K562 (cell line): Measurements from ENCODE around the gene RPH3AL. TPM values are rescaled to one million over a fixed set of nuclear protein-coding genes. Genes with fewer than 3 reads are reported as not detected.

ENCODE experiments used
- ATAC-seq: fragments of 200-7000 bp; cut with Tn5 transposase; 3 replicates; pipeline ENCODE4 v1.9.1; 2020; ENCODE audit warnings: moderate library complexity
- BruUV-seq: library from RNA; stranded (reverse); fragments of 400-500 nt; replicated peaks from 2 replicates; lab custom pipeline; 2021; lab: Mats Ljungman, UMichigan
- CTCF ChIA-PET: fragments of 300-600 bp; formaldehyde crosslinking; extraction: SDS; loops from one replicate; lab custom pipeline; 2021; ENCODE audit warnings: low intra/inter-chr PET ratio; lab: Yijun Ruan, JAX
- POLR2A ChIA-PET: fragments of 300-600, 350-650 bp; sonication (Branson Sonifier 250); formaldehyde crosslinking; extraction: SDS; loops from one replicate; lab custom pipeline; 2021; ENCODE audit warnings: antibody characterized with exemption, inconsistent platforms; lab: Yijun Ruan, JAX
- DNase-seq, 4 experiments: peaks; one replicate each; pipeline versions ENCODE4 v3.0.0 to v3.0.0-alpha.2; 2011 to 2018; ENCODE audit warnings: low spot score in 3 of 4, mixed read lengths in 3 of 4; ENCODE audit errors: extremely low read depth in 1 of 4
- FAIRE-seq: peaks from 2 replicates; lab custom pipeline; 2011; peaks lifted over from hg19 to GRCh38; lab: Jason Lieb, UNC
- H2AFZ ChIP-seq: 2 replicates; pipeline ENCODE4 v1.6.0; 2011; ENCODE audit warnings: low read depth, low read length, control low read depth, inconsistent platforms
- H3K27ac ChIP-seq: fragments of 200-600 bp; 3 replicates; pipeline ENCODE4 v1.8.0; 2011; ENCODE audit warnings: low read depth, mild to moderate bottlenecking, control low read depth, inconsistent platforms, low read length, moderate library complexity, mixed read lengths; ENCODE audit errors: extremely low read depth
- H3K27me3 ChIP-seq, 2 experiments: fragments of 300-600 bp in 1 of 2; 2 replicates in 1 of 2; 3 replicates in 1 of 2; pipeline versions ENCODE4 v1.6.0 to v1.8.0; 2011; ENCODE audit warnings: inconsistent platforms in 2 of 2, low read length in 2 of 2, mild to moderate bottlenecking in 1 of 2, mixed read lengths in 1 of 2, moderate library complexity in 1 of 2; ENCODE audit not compliant: control insufficient read depth in 2 of 2, insufficient read depth in 2 of 2
- H3K36me3 ChIP-seq: fragments of 300-600 bp; 3 replicates; pipeline ENCODE4 v1.8.0; 2011; ENCODE audit warnings: mild to moderate bottlenecking, low read length, inconsistent platforms; ENCODE audit not compliant: control insufficient read depth, insufficient read depth
- H3K4me1 ChIP-seq, 2 experiments: fragments of 200-600 bp in 1 of 2; replicated peaks in 1 of 2; 2 replicates in 1 of 2; 3 replicates in 1 of 2; pipeline versions ENCODE4 v1.5.1 to v1.8.0; 2011; ENCODE audit warnings: inconsistent platforms in 2 of 2, low read length in 2 of 2, mild to moderate bottlenecking in 1 of 2, mixed read lengths in 1 of 2, moderate library complexity in 1 of 2; ENCODE audit not compliant: control insufficient read depth in 2 of 2, insufficient read depth in 2 of 2
- H3K4me2 ChIP-seq: 2 replicates; pipeline ENCODE4 v1.6.1; 2011; ENCODE audit warnings: low read length, control low read depth, inconsistent platforms, mixed read lengths; ENCODE audit not compliant: insufficient read depth
- H3K4me3 ChIP-seq: fragments of 200-600 bp; sonication (generic), shearing (Covaris generic); 2 replicates; pipeline ENCODE4 v1.5.1; 2016; ENCODE audit warnings: control low read depth, inconsistent platforms
- H3K79me2 ChIP-seq: fragments of 200-600 bp; 3 replicates; pipeline ENCODE4 v1.8.0; 2011; ENCODE audit warnings: low read length, inconsistent platforms; ENCODE audit not compliant: control insufficient read depth, insufficient read depth
- H3K9ac ChIP-seq, 2 experiments: 2 replicates each; pipeline versions ENCODE4 v1.6.0 to v1.6.1; 2011; ENCODE audit warnings: low read depth in 2 of 2, low read length in 2 of 2, control low read depth in 1 of 2, inconsistent platforms in 1 of 2, mild to moderate bottlenecking in 1 of 2, mixed read lengths in 1 of 2; ENCODE audit not compliant: insufficient read depth in 1 of 2
- H3K9me1 ChIP-seq: one replicate; pipeline ENCODE4 v1.6.0; 2011; ENCODE audit warnings: inconsistent platforms, mild to moderate bottlenecking, low read length, moderate library complexity; ENCODE audit not compliant: control insufficient read depth, insufficient read depth
- H3K9me3 ChIP-seq: replicated peaks from 2 replicates; pipeline ENCODE4 v1.5.1; 2011; ENCODE audit warnings: low read depth, low read length, inconsistent platforms; ENCODE audit not compliant: control insufficient read depth, insufficient read depth
- H4K20me1 ChIP-seq: replicated peaks from 2 replicates; pipeline ENCODE4 v1.6.1; 2011; ENCODE audit warnings: low read length, inconsistent platforms, mixed read lengths; ENCODE audit not compliant: control insufficient read depth, insufficient read depth
- CBFB ChIP-seq: sonication (generic); formaldehyde crosslinking; IDR thresholded peaks from 2 replicates; pipeline ENCODE4 v1.4.0; 2020; ENCODE audit warnings: mild to moderate bottlenecking, missing genetic modification reagents
- CC2D1A ChIP-seq: fragments of 450-650 bp; IDR thresholded peaks from 2 replicates; pipeline ENCODE4 v1.6.1; 2017; ENCODE audit warnings: mild to moderate bottlenecking
- GTF3C2 ChIP-seq: IDR thresholded peaks from 3 replicates; pipeline ENCODE4 v1.6.1; 2011; ENCODE audit warnings: borderline replicate concordance, mild to moderate bottlenecking, moderate library complexity; ENCODE audit not compliant: insufficient read length; ENCODE audit errors: extremely low read depth
- KDM5B ChIP-seq: fragments of 200-600 bp; sonication (generic); IDR thresholded peaks from 2 replicates; pipeline ENCODE4 v1.6.1; 2012; ENCODE audit warnings: low read depth, mild to moderate bottlenecking, moderate library complexity, low read length, control low read depth, inconsistent platforms; ENCODE audit not compliant: insufficient replicate concordance
- NONO ChIP-seq, 2 experiments: fragments of 200-400 bp in 1 of 2; fragments of 450-650 bp in 1 of 2; formaldehyde crosslinking in 1 of 2; IDR thresholded peaks; 2 replicates each; pipeline ENCODE4 v1.6.1; 2017; ENCODE audit warnings: low read depth in 2 of 2, mild to moderate bottlenecking in 2 of 2, moderate library complexity in 2 of 2, low read length in 1 of 2
- RHOXF2B ChIP-seq: fragments of 250-450 bp; sonication (Bioruptor Pico); conservative IDR thresholded peaks from 2 replicates; pipeline ENCODE4 v1.5.1; 2021
- SAP30 ChIP-seq: fragments of 200-600 bp; sonication (generic); IDR thresholded peaks from 2 replicates; pipeline ENCODE4 v1.6.1; 2012; ENCODE audit warnings: borderline replicate concordance, low read depth, mild to moderate bottlenecking, moderate library complexity, low read length, control low read depth, inconsistent platforms; ENCODE audit not compliant: insufficient read depth, poor library complexity, severe bottlenecking
- SIRT6 ChIP-seq: IDR thresholded peaks from one replicate; pipeline ENCODE4 v1.6.1; 2012; ENCODE audit warnings: low read depth, mild to moderate bottlenecking, control low read depth, inconsistent platforms, low read length, moderate library complexity
- ZBTB7A ChIP-seq: IDR thresholded peaks from 2 replicates; pipeline ENCODE4 v1.6.1; 2011; ENCODE audit warnings: low read depth, mild to moderate bottlenecking, low read length, moderate library complexity, borderline replicate concordance; ENCODE audit not compliant: control insufficient read depth
- ZNF41 ChIP-seq: fragments of 250-450 bp; sonication (Bioruptor Pico); conservative IDR thresholded peaks from 2 replicates; pipeline ENCODE4 v1.4.0; 2020; ENCODE audit warnings: mild to moderate bottlenecking
- ZSCAN29 ChIP-seq: fragments of 450-650 bp; IDR thresholded peaks from 2 replicates; pipeline ENCODE4 v1.6.1; 2017
- WGBS: fragments of 100-300 bp; shearing (Covaris generic); methylation state at CpG from one replicate; pipeline ENCODE4 v1.1.6; 2016; ENCODE audit warnings: low coverage, mixed read lengths; ENCODE audit not compliant: insufficient coverage; ENCODE audit errors: missing lambda C conversion rate; 5-methylcytosine and 5-hydroxymethylcytosine counted together
- in situ Hi-C: fragments of 300-500 bp; cut with MboI; formaldehyde crosslinking; loops from 4 replicates; pipeline ENCODE4 v1.15.0; 2018; ENCODE audit warnings: inconsistent platforms, mixed read lengths
- intact Hi-C: fragments of 100-400 bp; cut with micrococcal nuclease; formaldehyde crosslinking; loops from 2 replicates; pipeline ENCODE4 v1.14.2; 2022
- polyA plus RNA-seq, 8 experiments: library from polyadenylated mRNA; depleted of rRNA in 4 of 8; stranded (reverse) in 5 of 8; unstranded in 3 of 8; fragments of >200 nt; fragmentation: Nextera tagmentation in 2 of 8; fragmentation: Illumina TruSeq in 1 of 8; extraction: Ambion mirVana in 2 of 8; extraction: Trizol in 1 of 8; gene quantifications; 2 replicates each; pipeline versions ENCODE4 v1.2.1 to v1.2.3, GENCODE V29; 2011 to 2014; ENCODE audit warnings: inconsistent platforms in 1 of 8, missing spikeins in 1 of 8
- total RNA-seq, 7 experiments: library from RNA; depleted of rRNA in 6 of 7; stranded (reverse); fragments of >200 nt in 6 of 7; fragmentation: Illumina TruSeq in 2 of 7; extraction: Trizol in 2 of 7; gene quantifications; 2 replicates each; pipeline versions ENCODE4 v1.2.1 to v1.2.3, GENCODE V29; 2011 to 2021; ENCODE audit warnings: low replicate concordance in 1 of 7
- TF ChIP-seq, protein P1 (sequence below): fragments of 250-450 bp; sonication (Bioruptor Pico); IDR thresholded peaks from 2 replicates; pipeline ENCODE4 v1.8.0; 2022; ENCODE audit warnings: moderate library complexity, mild to moderate bottlenecking, inconsistent platforms

The RPH3AL gene
- total and polyA plus RNA-seq, 9 of the 15 experiments (the other 6 are each of a cell fraction or from before 2014, with no cell fraction given): 0.18 to 1.7 (median 0.39) TPM

- Histone ChIP-seq H3K79me2 (no peaks in the 10 kb centered on the region), H3K4me3 (no peak overlapping the region), H3K36me3 (no peaks in the 10 kb centered on the region), H3K27ac (no peak overlapping the region), H3K9ac (no peak overlapping the region), H3K9me3 (no peaks in the 10 kb centered on the region), H3K4me1 (no peaks in the 10 kb centered on the region), H2AFZ (no peak overlapping the region), H3K4me2 (no peak overlapping the region), H3K9me1 (no peaks in the 10 kb centered on the region), H3K27me3 (peaks cover 0 to 12% of the 10 kb centered on the region in 2 experiments; a peak in 2 of 5 replicates), H4K20me1 (no peaks in the 10 kb centered on the region)
- ATAC-seq: no peak
- TF ChIP-seq CC2D1A (no peak), NONO (IDR thresholded peaks at IDR 0.05; ENCODE audit: low read depth in 2 of 2, low read length in 1 of 2) (no peak), SIRT6 (no peak), SAP30 (no peak), RHOXF2B (CRISPR knock-in tag) (no peak), ZNF41 (CRISPR knock-in tag) (no peak), KDM5B (no peak), CBFB (CRISPR knock-in tag) (no peak), ZBTB7A (no peak), GTF3C2 (no peak), ZSCAN29 (no peak)
- TF ChIP-seq, protein P1, sequence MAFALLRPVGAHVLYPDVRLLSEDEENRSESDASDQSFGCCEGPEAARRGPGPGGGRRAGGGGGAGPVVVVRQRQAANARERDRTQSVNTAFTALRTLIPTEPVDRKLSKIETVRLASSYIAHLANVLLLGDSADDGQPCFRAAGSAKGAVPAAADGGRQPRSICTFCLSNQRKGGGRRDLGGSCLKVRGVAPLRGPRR: no peak
- POLR2A ChIA-PET: no interaction called here
- CTCF ChIA-PET: no interaction called here
- intact Hi-C loops: no loop called here
- WGBS: 34% methylated on average over 4 of the region's 4 CpGs
- in situ Hi-C loops: no loop called here
- BruUV-seq: no TSS peak
- FAIRE-seq: no peak
- no peak for DNase-seq
Observed at GRCh38 chr17:238964-239259, 113.7 kb downstream of the RPH3AL start.
